Muscle layer of duodenum (tissue), 2 donors: Measurements from ENCODE around the gene PLOD3.

ENCODE experiments used
- H3K27ac ChIP-seq: one replicate; pipeline ENCODE4 v1.7.0; 2013; ENCODE audit warnings: mild to moderate bottlenecking, low read length
- H3K27me3 ChIP-seq: one replicate; pipeline ENCODE4 v1.7.0; 2013; ENCODE audit warnings: low read depth, mild to moderate bottlenecking, control low read depth, low read length
- H3K36me3 ChIP-seq, 2 donors: one replicate each; pipeline ENCODE4 v1.7.0; 2013; ENCODE audit warnings: low read length in 2 of 2, control low read depth in 1 of 2, mild to moderate bottlenecking in 1 of 2; ENCODE audit not compliant: insufficient read depth in 2 of 2, control insufficient read depth in 1 of 2
- H3K4me1 ChIP-seq, 2 donors: one replicate each; pipeline ENCODE4 v1.7.0; 2013; ENCODE audit warnings: low read length in 2 of 2, mild to moderate bottlenecking in 2 of 2, control low read depth in 1 of 2, moderate library complexity in 1 of 2; ENCODE audit not compliant: insufficient read depth in 2 of 2, control insufficient read depth in 1 of 2
- H3K4me3 ChIP-seq, 2 donors: one replicate each; pipeline ENCODE4 v1.7.0; 2013; ENCODE audit warnings: low read length in 2 of 2, low read depth in 1 of 2, mild to moderate bottlenecking in 1 of 2
- H3K9me3 ChIP-seq, 2 donors: one replicate each; pipeline ENCODE4 v1.7.0; 2013; ENCODE audit warnings: low read length in 2 of 2, control low read depth in 1 of 2, mild to moderate bottlenecking in 1 of 2; ENCODE audit not compliant: control insufficient read depth in 1 of 2
- donor health status: healthy.

PLOD3 gene

GRCh38 chr7:101245147-101245668 lies 27.8 kb upstream of the PLOD3 start:
- H3K4me3 ChIP-seq = peak overlapping the region; percentile 97 to 98
- no peaks in the 10 kb centered on the region for H3K9me3 ChIP-seq
- H3K4me1 ChIP-seq = peaks cover 8 to 23% of the 10 kb centered on the region in 2 donors
- H3K27me3 ChIP-seq = no peaks in the 10 kb centered on the region
- peaks cover 7 to 19% of the 10 kb centered on the region in 2 donors for H3K36me3 ChIP-seq
- peak overlapping the region; percentile 97 for H3K27ac ChIP-seq

GRCh38 chr7:101244375-101245146 lies 27.2 kb upstream of the PLOD3 start, which contains the start of gene FIS1:
FIS1 (minus strand) TSS chr7:101245081; CDS start chr7:101245004, 77 bp downstream.
- H3K27me3 ChIP-seq = no peaks in the 10 kb centered on the region
- peak within 1 kb of the TSS; percentile 97 for H3K27ac ChIP-seq
- H3K4me3 ChIP-seq = peak within 1 kb of the TSS; percentile 97 to 98
- no peaks in the 10 kb centered on the region for H3K9me3 ChIP-seq
- H3K4me1 ChIP-seq = peaks cover 8 to 22% of the 10 kb centered on the region in 2 donors
- H3K36me3 ChIP-seq = peaks cover 7 to 22% of the 10 kb centered on the region in 2 donors

- peaks cover 8 to 23% of the 10 kb centered on the region in 2 donors for H3K4me1 ChIP-seq
- H3K4me3 ChIP-seq = peak overlapping the region; percentile 97 to 98
Observed at GRCh38 chr7:101243646-101244374, 26.4 kb upstream of the PLOD3 start.

GRCh38 chr7:101241443-101242349 lies 24.3 kb upstream of the PLOD3 start:
- Histone ChIP-seq H3K27ac (no peak overlapping the region), H3K27me3 (no peaks in the 10 kb centered on the region), H3K4me3 (no peak overlapping the region), H3K4me1 (peaks cover 8 to 31% of the 10 kb centered on the region in 2 donors), H3K36me3 (peaks cover 7 to 27% of the 10 kb centered on the region in 2 donors), H3K9me3 (no peaks in the 10 kb centered on the region)

More at GRCh38 chr7:101243646-101244374, 26.4 kb upstream of the PLOD3 start:
- no peaks in the 10 kb centered on the region for H3K9me3 ChIP-seq
- H3K27me3 ChIP-seq = no peaks in the 10 kb centered on the region
- H3K27ac ChIP-seq = peak overlapping the region; percentile 97
- H3K36me3 ChIP-seq = peaks cover 7 to 23% of the 10 kb centered on the region in 2 donors

GRCh38 chr7:101241015-101241363 lies 23.6 kb upstream of the PLOD3 start:
- peaks cover 8 to 30% of the 10 kb centered on the region in 2 donors for H3K4me1 ChIP-seq
- H3K4me3 ChIP-seq = no peak overlapping the region
- no peaks in the 10 kb centered on the region for H3K9me3 ChIP-seq
- peaks cover 7 to 27% of the 10 kb centered on the region in 2 donors for H3K36me3 ChIP-seq
- H3K27ac ChIP-seq = peak overlapping the region; percentile 84
- H3K27me3 ChIP-seq = no peaks in the 10 kb centered on the region

GRCh38 chr7:101240226-101241014 lies 23.0 kb upstream of the PLOD3 start:
- Histone ChIP-seq H3K27me3 (no peaks in the 10 kb centered on the region), H3K9me3 (no peaks in the 10 kb centered on the region), H3K27ac (peak overlapping the region; percentile 84), H3K36me3 (peaks cover 7 to 31% of the 10 kb centered on the region in 2 donors), H3K4me3 (peak overlapping the region in 1 of 2 donors; percentile 26), H3K4me1 (peaks cover 8 to 24% of the 10 kb centered on the region in 2 donors)

- H3K27me3 ChIP-seq = no peaks in the 10 kb centered on the region
- H3K36me3 ChIP-seq = peaks cover 7 to 31% of the 10 kb centered on the region in 2 donors
- H3K4me1 ChIP-seq = peaks cover 8 to 20% of the 10 kb centered on the region in 2 donors
- peak overlapping the region; percentile 78 for H3K27ac ChIP-seq
- no peaks in the 10 kb centered on the region for H3K9me3 ChIP-seq
- H3K4me3 ChIP-seq = peak overlapping the region in 1 of 2 donors; percentile 26
Observed at GRCh38 chr7:101239951-101240220, 22.5 kb upstream of the PLOD3 start.

GRCh38 chr7:101239191-101239950 lies 22.0 kb upstream of the PLOD3 start:
- Histone ChIP-seq H3K4me1 (peaks cover 8 to 20% of the 10 kb centered on the region in 2 donors), H3K27me3 (no peaks in the 10 kb centered on the region), H3K27ac (peak overlapping the region; percentile 78)

GRCh38 chr7:101238226-101239182 lies 21.1 kb upstream of the PLOD3 start:
- Histone ChIP-seq H3K36me3 (peaks cover 7 to 31% of the 10 kb centered on the region in 2 donors), H3K4me1 (peaks cover 5 to 14% of the 10 kb centered on the region in 2 donors), H3K9me3 (no peaks in the 10 kb centered on the region)

More at GRCh38 chr7:101239191-101239950, 22.0 kb upstream of the PLOD3 start:
- Histone ChIP-seq H3K36me3 (peaks cover 7 to 31% of the 10 kb centered on the region in 2 donors), H3K9me3 (no peaks in the 10 kb centered on the region), H3K4me3 (peak overlapping the region in 1 of 2 donors; percentile 64)

More at GRCh38 chr7:101238226-101239182, 21.1 kb upstream of the PLOD3 start:
- Histone ChIP-seq H3K27me3 (no peaks in the 10 kb centered on the region), H3K27ac (peak overlapping the region; percentile 78), H3K4me3 (peak overlapping the region in 1 of 2 donors; percentile 64)
